HepG2 (cell line): Measurements from ENCODE around the gene TSEN34. TPM values are rescaled to one million over a fixed set of nuclear protein-coding genes. Genes with fewer than 3 reads are reported as not detected.

ENCODE experiments used
- ATAC-seq: fragments of 200-7000 bp; cut with Tn5 transposase; 3 replicates; pipeline ENCODE4 v1.9.1; 2020; ENCODE audit warnings: mild to moderate bottlenecking, moderate library complexity
- BruUV-seq: library from RNA; stranded (reverse); fragments of 400-500 nt; replicated peaks from 2 replicates; lab custom pipeline; 2021; lab: Mats Ljungman, UMichigan
- CTCF ChIA-PET: fragments of 300-600 bp; formaldehyde crosslinking; extraction: SDS; loops from one replicate; lab custom pipeline; 2021; ENCODE audit warnings: low total read pairs, inconsistent platforms, low intra/inter-chr PET ratio; lab: Yijun Ruan, JAX
- POLR2A ChIA-PET: fragments of 350-600 bp; sonication (Branson Sonifier 250); formaldehyde crosslinking; loops from one replicate; lab custom pipeline; 2020; ENCODE audit warnings: antibody characterized with exemption, inconsistent platforms; lab: Yijun Ruan, JAX
- DNase-seq: peaks from one replicate; pipeline ENCODE4 v3.0.0-alpha.2; 2015; ENCODE audit warnings: low spot score
- FAIRE-seq: peaks from 3 replicates; lab custom pipeline; 2011; peaks lifted over from hg19 to GRCh38; lab: Jason Lieb, UNC
- H2AFZ ChIP-seq: one replicate; pipeline ENCODE4 v1.6.1; 2011; ENCODE audit warnings: low read length, inconsistent platforms
- H3K27ac ChIP-seq: fragments of 300-600 bp; 3 replicates; pipeline ENCODE4 v1.8.0; 2011; ENCODE audit warnings: mixed run types, mild to moderate bottlenecking, mixed read lengths, low read length, inconsistent platforms; ENCODE audit not compliant: insufficient read depth; ENCODE audit errors: extremely low read length
- H3K27me3 ChIP-seq, 2 experiments: fragments of 200-600 bp in 1 of 2; 2 replicates in 1 of 2; 3 replicates in 1 of 2; pipeline versions ENCODE4 v1.6.0 to v1.8.0; 2011; ENCODE audit warnings: low read length in 2 of 2, mild to moderate bottlenecking in 2 of 2, moderate library complexity in 2 of 2, inconsistent platforms in 1 of 2; ENCODE audit not compliant: insufficient read depth in 2 of 2, control insufficient read depth in 1 of 2
- H3K36me3 ChIP-seq, 2 experiments: fragments of 200-600 bp in 1 of 2; replicated peaks in 1 of 2; 2 replicates in 1 of 2; 3 replicates in 1 of 2; pipeline versions ENCODE4 v1.5.1 to v1.8.0; 2011; ENCODE audit warnings: low read length in 2 of 2, inconsistent platforms in 1 of 2; ENCODE audit not compliant: insufficient read depth in 2 of 2, control insufficient read depth in 1 of 2
- H3K4me1 ChIP-seq: 2 replicates; pipeline ENCODE4 v1.5.1; 2012; ENCODE audit warnings: low read length, inconsistent platforms; ENCODE audit not compliant: insufficient read depth
- H3K4me2 ChIP-seq: 2 replicates; pipeline ENCODE4 v1.6.0; 2011; ENCODE audit warnings: low read depth, low read length, inconsistent platforms
- H3K4me3 ChIP-seq, 3 experiments: fragments of 200-600 bp in 1 of 3; sonication (generic), shearing (Covaris generic) in 1 of 3; replicated peaks in 1 of 3; 2 replicates each; pipeline ENCODE4 v1.5.1; 2011 to 2016; ENCODE audit warnings: low read length in 3 of 3, inconsistent platforms in 2 of 3, low read depth in 2 of 3, mild to moderate bottlenecking in 2 of 3, control low read depth in 1 of 3, mixed read lengths in 1 of 3; ENCODE audit not compliant: insufficient read depth in 1 of 3
- H3K79me2 ChIP-seq: one replicate; pipeline ENCODE4 v1.6.1; 2011; ENCODE audit warnings: low read length, inconsistent platforms; ENCODE audit not compliant: insufficient read depth
- H3K9ac ChIP-seq: 2 replicates; pipeline ENCODE4 v1.6.0; 2011; ENCODE audit warnings: mild to moderate bottlenecking, low read depth, low read length, inconsistent platforms; ENCODE audit not compliant: insufficient read depth
- H3K9me3 ChIP-seq: 2 replicates; pipeline ENCODE4 v1.5.1; 2012; ENCODE audit warnings: mild to moderate bottlenecking, low read length
- H4K20me1 ChIP-seq: 2 replicates; pipeline ENCODE4 v1.6.0; 2011; ENCODE audit warnings: inconsistent platforms, mild to moderate bottlenecking, low read length, moderate library complexity; ENCODE audit not compliant: insufficient read depth
- EEA1 ChIP-seq: sonication (generic); formaldehyde crosslinking; IDR thresholded peaks from 2 replicates; pipeline ENCODE4 v1.5.1; 2020; ENCODE audit warnings: mild to moderate bottlenecking, missing genetic modification reagents, borderline replicate concordance
- FOXA1 ChIP-seq, 2 experiments: fragments of 450-650 bp in 1 of 2; sonication (generic) in 1 of 2; formaldehyde crosslinking in 1 of 2; IDR thresholded peaks; 2 replicates each; pipeline versions ENCODE4 v1.4.0 to v1.6.1; 2016 to 2020; ENCODE audit warnings: missing genetic modification reagents in 1 of 2
- HNF4A ChIP-seq: sonication (generic); formaldehyde crosslinking; IDR thresholded peaks from 2 replicates; pipeline ENCODE4 v1.4.0; 2020; ENCODE audit warnings: missing genetic modification reagents
- POLR2A ChIP-seq, 2 experiments: IDR thresholded peaks; 2 replicates each; pipeline ENCODE4 v1.6.1; 2011; ENCODE audit warnings: low read depth in 2 of 2, low read length in 2 of 2, mild to moderate bottlenecking in 1 of 2, moderate library complexity in 1 of 2; ENCODE audit not compliant: insufficient read depth in 1 of 2
- POLR2G ChIP-seq: fragments of 200-400 bp; formaldehyde crosslinking; IDR thresholded peaks from 2 replicates; pipeline ENCODE4 v1.6.1; 2018; ENCODE audit warnings: mild to moderate bottlenecking, low read depth, low read length, moderate library complexity
- SIN3A ChIP-seq: IDR thresholded peaks from 2 replicates; pipeline ENCODE4 v1.6.1; 2011; ENCODE audit warnings: low read depth, mild to moderate bottlenecking, control low read depth, low read length, borderline replicate concordance
- SMARCE1 ChIP-seq: fragments of 450-650 bp; IDR thresholded peaks from 2 replicates; pipeline ENCODE4 v1.6.1; 2017; ENCODE audit warnings: borderline replicate concordance
- ZNF234 ChIP-seq: sonication (generic); formaldehyde crosslinking; conservative IDR thresholded peaks from 2 replicates; pipeline ENCODE4 v1.5.1; 2020; ENCODE audit warnings: mild to moderate bottlenecking, missing genetic modification reagents
- ZNF274 ChIP-seq: sonication (generic); formaldehyde crosslinking; IDR thresholded peaks from 2 replicates; pipeline ENCODE4 v1.5.1; 2020; ENCODE audit warnings: mild to moderate bottlenecking, missing genetic modification reagents
- WGBS: methylation state at CpG from one replicate; pipeline ENCODE4 v1.1.6; 2017; ENCODE audit warnings: low lambda C conversion rate; 5-methylcytosine and 5-hydroxymethylcytosine counted together
- in situ Hi-C: cut with HindIII; loops from 2 replicates; pipeline ENCODE4 v1.10.0; 2017; ENCODE audit warnings: low pct_unique_long_range_greater_than_20kb; ENCODE audit not compliant: extremely low pct_ligation_motif_present
- intact Hi-C: fragments of 100-400 bp; cut with micrococcal nuclease; formaldehyde crosslinking; loops from one replicate; pipeline ENCODE4 v1.10.0; 2022; ENCODE audit not compliant: unreplicated experiment
- polyA plus RNA-seq, 8 experiments: library from polyadenylated mRNA; depleted of rRNA in 3 of 8; stranded (reverse) in 7 of 8; unstranded in 1 of 8; fragments of >200 nt; fragmentation: Illumina TruSeq in 4 of 8; extraction: Trizol in 4 of 8; gene quantifications; 2 replicates each; pipeline versions ENCODE4 v1.2.1 to v1.2.3, GENCODE V29; 2011 to 2016; ENCODE audit warnings: low read depth in 4 of 8, missing spikeins in 1 of 8, mixed read lengths in 1 of 8; ENCODE audit not compliant: insufficient read depth in 1 of 8
- total RNA-seq, 5 experiments: library from RNA; depleted of rRNA; stranded (reverse); fragments of >200 nt; fragmentation: Illumina TruSeq; extraction: Trizol; gene quantifications; 2 replicates each; pipeline ENCODE4 v1.2.3, GENCODE V29; 2016; ENCODE audit warnings: low read depth in 1 of 5
- TF ChIP-seq, protein P1 (sequence below): IDR thresholded peaks from 2 replicates; pipeline ENCODE4 v1.6.1; 2018; ENCODE audit warnings: missing genetic modification reagents
- TF ChIP-seq, protein P2 (sequence below): sonication (generic); formaldehyde crosslinking; IDR thresholded peaks from 2 replicates; pipeline ENCODE4 v1.5.0; 2020; ENCODE audit warnings: mild to moderate bottlenecking, missing genetic modification reagents, borderline replicate concordance

TSEN34 gene
- total and polyA plus RNA-seq, 2 of the 13 experiments (the other 11 are each of a cell fraction or from before 2014, with no cell fraction given), result 55.1 to 65.4 TPM

DNA sequence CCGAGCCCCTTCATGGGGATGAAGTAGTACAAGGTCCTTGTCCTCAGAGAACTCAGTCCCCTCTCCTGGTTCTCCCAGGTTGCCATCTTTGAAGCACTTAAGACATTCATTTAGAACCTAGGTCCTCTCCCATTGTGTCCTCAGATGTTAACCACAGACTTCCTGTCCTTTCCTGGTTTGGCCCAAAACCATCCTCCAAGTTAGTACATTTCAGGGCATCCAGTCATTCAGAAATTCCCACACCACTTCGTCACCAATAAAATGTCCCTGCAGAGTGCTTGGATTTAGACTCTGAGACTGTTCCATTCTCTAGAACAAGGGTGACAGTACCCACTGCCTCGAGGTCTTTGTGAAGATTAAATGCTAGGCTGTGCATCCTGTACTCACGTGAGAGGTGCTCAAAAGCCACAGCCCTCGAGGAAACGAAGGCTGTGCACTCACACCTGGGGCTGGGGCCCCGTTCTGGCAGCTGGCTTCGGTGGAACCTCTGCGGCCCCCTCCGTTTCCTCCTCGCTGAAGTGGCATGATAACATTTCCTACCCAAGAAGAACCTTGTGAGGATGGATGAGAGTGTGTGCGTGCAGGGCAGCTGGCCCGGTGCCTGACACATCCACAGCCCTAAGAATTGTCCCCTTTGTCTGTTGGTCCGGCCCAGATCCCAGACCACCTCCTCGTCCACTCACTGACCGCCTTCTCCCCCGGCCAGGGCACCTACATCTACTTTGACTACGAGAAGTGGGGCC, 36.3 kb upstream of the TSEN34 start:
- peaks cover 10% of the 10 kb centered on the region for H3K79me2 ChIP-seq
- no peak overlapping the region for H2AFZ ChIP-seq
- peaks cover 26 to 79% of the 10 kb centered on the region in 2 experiments for H3K36me3 ChIP-seq
- no peaks in the 10 kb centered on the region for H3K27me3 ChIP-seq
- CTCF ChIA-PET, result no interaction called here
- TSS peak; percentile 35 for BruUV-seq
- intact Hi-C loops, result no loop called here
- no peak for ATAC-seq
- H3K4me1 ChIP-seq, result peaks cover 13% of the 10 kb centered on the region
- whole genome bisulfite sequencing, result 97% methylated on average over 16 of the region's 18 CpGs
- H3K4me3 ChIP-seq, result no peak overlapping the region
- TF ChIP-seq SMARCE1 (no peak), ZNF274 (no peak), HNF4A (no peak), SIN3A (no peak), POLR2A (IDR thresholded peaks at IDR 0.05; ENCODE audit: insufficient read depth in 1 of 2, low read depth in 2 of 2, low read length in 2 of 2) (peak; percentile 6 to 51; a peak in 2 of 4 replicates), FOXA1 (IDR thresholded peaks at IDR 0.05) (no peak), FOXA1 (CRISPR knock-in tag; IDR thresholded peaks at IDR 0.05) (no peak), ZNF234 (CRISPR knock-in tag) (no peak), EEA1 (CRISPR knock-in tag) (no peak), POLR2G (peak; percentile 44)
- TF ChIP-seq, protein P1, sequence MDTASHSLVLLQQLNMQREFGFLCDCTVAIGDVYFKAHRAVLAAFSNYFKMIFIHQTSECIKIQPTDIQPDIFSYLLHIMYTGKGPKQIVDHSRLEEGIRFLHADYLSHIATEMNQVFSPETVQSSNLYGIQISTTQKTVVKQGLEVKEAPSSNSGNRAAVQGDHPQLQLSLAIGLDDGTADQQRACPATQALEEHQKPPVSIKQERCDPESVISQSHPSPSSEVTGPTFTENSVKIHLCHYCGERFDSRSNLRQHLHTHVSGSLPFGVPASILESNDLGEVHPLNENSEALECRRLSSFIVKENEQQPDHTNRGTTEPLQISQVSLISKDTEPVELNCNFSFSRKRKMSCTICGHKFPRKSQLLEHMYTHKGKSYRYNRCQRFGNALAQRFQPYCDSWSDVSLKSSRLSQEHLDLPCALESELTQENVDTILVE (CRISPR knock-in tag), result no peak
- TF ChIP-seq, protein P2, sequence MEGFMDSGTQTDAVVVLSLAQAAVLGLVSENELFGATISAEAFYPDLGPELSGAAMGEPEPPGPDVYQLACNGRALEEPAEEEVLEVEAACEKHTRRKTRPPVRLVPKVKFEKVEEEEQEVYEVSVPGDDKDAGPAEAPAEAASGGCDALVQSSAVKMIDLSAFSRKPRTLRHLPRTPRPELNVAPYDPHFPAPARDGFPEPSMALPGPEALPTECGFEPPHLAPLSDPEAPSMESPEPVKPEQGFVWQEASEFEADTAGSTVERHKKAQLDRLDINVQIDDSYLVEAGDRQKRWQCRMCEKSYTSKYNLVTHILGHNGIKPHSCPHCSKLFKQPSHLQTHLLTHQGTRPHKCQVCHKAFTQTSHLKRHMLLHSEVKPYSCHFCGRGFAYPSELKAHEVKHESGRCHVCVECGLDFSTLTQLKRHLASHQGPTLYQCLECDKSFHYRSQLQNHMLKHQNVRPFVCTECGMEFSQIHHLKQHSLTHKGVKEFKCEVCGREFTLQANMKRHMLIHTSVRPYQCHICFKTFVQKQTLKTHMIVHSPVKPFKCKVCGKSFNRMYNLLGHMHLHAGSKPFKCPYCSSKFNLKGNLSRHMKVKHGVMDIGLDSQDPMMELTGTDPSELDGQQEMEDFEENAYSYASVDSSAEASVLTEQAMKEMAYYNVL (CRISPR knock-in tag), result no peak
- TF ChIP-seq, all 625 proteins: peak for 2
- no peak overlapping the region for H3K4me2 ChIP-seq
- DNase-seq (no peak), FAIRE-seq (no peak)
- POLR2A ChIA-PET, result no interaction called here
- in situ Hi-C loops, result no loop called here
- no peak overlapping the region for H3K9ac ChIP-seq
- no peaks in the 10 kb centered on the region for H3K9me3 ChIP-seq
- H4K20me1 ChIP-seq, result no peaks in the 10 kb centered on the region
- H3K27ac ChIP-seq, result no peak overlapping the region
